GM19438 (cell line): Measurements from ENCODE around the gene ZDHHC24.

Source experiments
- ATAC-seq: cut with Tn5 transposase; IDR thresholded peaks from one replicate; pipeline ENCODE4 v1.9.1; 2021; ENCODE audit warnings: low read depth; ENCODE audit not compliant: unreplicated experiment

Gene ZDHHC24

GRCh38 chr11:66505276-66505816, 40.5 kb downstream of the ZDHHC24 start:
- no peak for ATAC-seq

GRCh38 chr11:66498506-66498905, 47.3 kb downstream of the ZDHHC24 start:
- ATAC-seq: no peak

- no peak for ATAC-seq
These were observed 48.6 kb downstream of the ZDHHC24 start for GRCh38 chr11:66497206-66497605.

GRCh38 chr11:66495401-66495854, 50.4 kb downstream of the ZDHHC24 start:
- ATAC-seq: no peak

- ATAC-seq: no peak
These were observed 50.9 kb downstream of the ZDHHC24 start for GRCh38 chr11:66494935-66495334.

- ATAC-seq: no peak
These were observed 51.4 kb downstream of the ZDHHC24 start for GRCh38 chr11:66494458-66494857.

- no peak for ATAC-seq
These were observed 52.7 kb downstream of the ZDHHC24 start for GRCh38 chr11:66493130-66493529.

- ATAC-seq: no peak
These were observed 53.5 kb downstream of the ZDHHC24 start for GRCh38 chr11:66492161-66492865.

GRCh38 chr11:66491315-66491935, 54.4 kb downstream of the ZDHHC24 start:
- no peak for ATAC-seq

GRCh38 chr11:66489636-66490035, 56.2 kb downstream of the ZDHHC24 start:
- ATAC-seq: no peak

- no peak for ATAC-seq
These were observed 56.9 kb downstream of the ZDHHC24 start for GRCh38 chr11:66488957-66489356.

- no peak for ATAC-seq
These were observed 61.0 kb downstream of the ZDHHC24 start for GRCh38 chr11:66484806-66485380.

GRCh38 chr11:66480117-66480938, 65.5 kb downstream of the ZDHHC24 start, which contains the start of gene DPP3:
TSS of gene DPP3 (plus strand) at chr11:66480434. CDS start at chr11:66482201, 1,767 bp downstream.
- peak; percentile 80 for ATAC-seq

- no peak for ATAC-seq
These were observed 66.3 kb downstream of the ZDHHC24 start for GRCh38 chr11:66479394-66480116.

- no peak for ATAC-seq
These were observed 67.0 kb downstream of the ZDHHC24 start for GRCh38 chr11:66478729-66479393.

- no peak for ATAC-seq
These were observed 68.3 kb downstream of the ZDHHC24 start for GRCh38 chr11:66477263-66478201.

GRCh38 chr11:66476841-66477251, 69.0 kb downstream of the ZDHHC24 start:
- ATAC-seq: no peak

- no peak for ATAC-seq
These were observed 69.5 kb downstream of the ZDHHC24 start for GRCh38 chr11:66476173-66476840.
